ENCODE results near the gene UBQLN4.

Gene UBQLN4

DNA sequence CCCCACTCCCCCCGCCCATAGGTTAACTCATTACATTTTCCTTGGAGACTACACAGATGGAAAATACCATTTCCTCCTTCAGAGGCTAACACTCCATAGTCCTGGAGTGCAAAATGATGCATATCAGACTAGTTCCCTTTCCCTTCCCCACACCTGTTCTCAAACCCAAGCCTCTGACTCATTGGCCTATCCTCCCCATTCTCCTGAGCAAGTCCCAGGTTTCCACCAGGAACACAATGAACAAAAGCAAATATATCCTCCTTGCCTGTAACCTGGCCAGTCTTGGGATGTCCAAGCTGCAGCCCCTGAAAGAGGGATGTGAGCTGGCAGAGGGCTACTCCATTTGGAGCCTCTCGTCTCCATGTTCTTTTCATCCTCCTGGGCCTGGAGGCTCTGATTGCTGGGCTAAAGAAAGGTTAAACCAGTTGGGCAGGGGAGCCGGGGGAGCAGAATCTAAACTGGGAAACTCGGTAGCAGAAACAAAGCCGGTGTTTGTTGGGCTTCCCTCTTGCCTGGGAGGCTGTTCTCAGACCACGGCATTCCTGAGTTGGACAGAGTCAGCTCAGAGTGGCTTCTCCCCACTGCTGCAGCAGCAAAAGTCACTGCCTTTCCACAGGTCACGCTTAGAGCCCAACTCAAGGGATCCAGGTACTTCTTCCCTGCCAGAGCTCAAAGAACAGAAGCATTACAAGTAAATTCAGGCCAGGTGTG, 46.8 kb downstream of the UBQLN4 start:
- no peak for FAIRE-seq

- FAIRE-seq, result no peak
Measured at GRCh38 chr1:156004843-156005584, 48.6 kb downstream of the UBQLN4 start.

- FAIRE-seq, result no peak
Measured at GRCh38 chr1:156003923-156004188, 49.7 kb downstream of the UBQLN4 start.

DNA sequence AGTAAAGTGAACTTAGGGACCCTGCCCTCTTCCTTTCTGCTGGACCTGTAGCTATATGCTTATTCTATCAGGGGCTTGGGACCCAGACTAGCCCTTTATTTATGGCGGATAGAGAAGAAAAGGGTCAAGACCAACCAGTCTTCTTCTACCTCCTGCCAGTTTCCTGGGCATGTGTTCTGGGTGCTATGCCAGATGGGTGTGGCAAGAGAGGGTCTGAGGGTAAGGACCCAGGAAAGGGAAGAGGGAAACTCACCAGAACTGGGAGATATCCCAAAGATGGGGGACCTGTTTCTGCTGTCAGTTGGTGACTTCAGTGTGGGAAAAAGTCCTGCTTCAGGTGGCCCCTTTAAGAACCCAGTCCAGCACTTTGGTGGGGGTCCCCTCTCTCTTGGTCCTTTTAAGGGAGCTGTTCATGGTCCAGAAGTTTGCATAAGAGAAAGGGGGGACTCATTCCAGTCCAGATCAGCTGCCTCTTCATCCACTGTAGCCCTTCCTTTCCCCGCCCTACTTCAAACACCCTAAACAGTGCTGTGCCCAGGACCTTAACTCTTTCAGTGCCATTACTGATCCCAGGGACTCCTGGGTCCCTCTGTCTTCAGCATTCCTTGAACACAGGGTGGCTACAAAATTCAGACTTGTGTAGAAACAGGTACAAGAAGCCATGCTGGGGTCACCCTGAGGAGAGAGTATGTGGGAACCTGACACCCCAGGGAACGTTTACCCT, 51.2 kb downstream of the UBQLN4 start:
- no peak for FAIRE-seq

- no peak for FAIRE-seq
Measured at GRCh38 chr1:156001662-156002171, 51.9 kb downstream of the UBQLN4 start.

DNA sequence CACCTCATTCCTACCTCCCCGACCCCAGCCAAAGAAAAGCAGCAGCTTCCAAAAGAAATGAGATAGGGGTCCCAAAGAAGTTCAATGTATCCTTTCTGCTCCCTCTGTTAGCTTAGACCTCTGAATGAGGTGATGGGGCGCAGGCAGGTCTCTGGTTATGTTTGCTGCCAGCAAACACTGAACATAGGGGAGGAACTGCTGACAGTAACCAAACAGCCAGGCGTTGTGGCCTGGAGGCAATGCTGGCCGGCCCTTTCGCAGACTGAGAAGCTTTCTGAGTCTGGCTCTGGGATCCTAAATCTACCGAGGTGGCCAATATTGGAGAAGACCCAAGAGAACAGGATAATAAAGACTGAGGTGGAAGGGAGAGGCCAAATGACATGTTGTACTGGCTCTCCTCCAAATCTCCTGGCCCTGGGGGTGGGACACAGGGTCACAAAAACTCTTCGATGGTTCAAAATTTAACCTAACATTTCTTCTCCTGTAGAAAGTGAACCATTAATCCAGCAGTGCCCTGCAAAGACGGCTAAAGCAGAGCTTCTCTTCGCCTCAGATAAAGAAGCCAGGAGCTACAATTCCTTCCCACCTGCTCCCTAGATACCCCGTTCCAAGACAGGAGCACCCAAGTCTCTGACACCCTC, 52.5 kb downstream of the UBQLN4 start:
- FAIRE-seq, result no peak

GRCh38 chr1:155999964-156000363, 53.6 kb downstream of the UBQLN4 start:
- FAIRE-seq, result no peak

DNA sequence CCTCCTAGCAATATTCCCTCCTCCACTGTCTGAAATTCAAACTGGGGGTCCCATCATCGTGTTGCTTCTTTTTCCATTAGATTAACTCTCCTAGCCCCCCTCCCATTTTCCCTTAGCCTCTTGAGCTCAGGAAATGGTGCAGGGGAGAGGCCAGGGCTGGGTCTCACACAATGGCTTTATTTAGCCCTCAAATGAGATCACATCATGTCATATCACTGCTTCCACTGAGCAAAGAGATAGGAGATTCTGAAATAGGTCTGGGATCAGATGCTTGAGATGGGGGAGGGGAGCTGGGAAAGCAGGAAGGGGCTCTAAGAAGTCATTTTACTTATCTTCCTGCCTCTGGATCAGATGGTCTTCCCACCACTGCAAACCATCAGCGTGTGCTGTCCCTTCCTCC, 57.4 kb downstream of the UBQLN4 start:
- no peak for FAIRE-seq

DNA sequence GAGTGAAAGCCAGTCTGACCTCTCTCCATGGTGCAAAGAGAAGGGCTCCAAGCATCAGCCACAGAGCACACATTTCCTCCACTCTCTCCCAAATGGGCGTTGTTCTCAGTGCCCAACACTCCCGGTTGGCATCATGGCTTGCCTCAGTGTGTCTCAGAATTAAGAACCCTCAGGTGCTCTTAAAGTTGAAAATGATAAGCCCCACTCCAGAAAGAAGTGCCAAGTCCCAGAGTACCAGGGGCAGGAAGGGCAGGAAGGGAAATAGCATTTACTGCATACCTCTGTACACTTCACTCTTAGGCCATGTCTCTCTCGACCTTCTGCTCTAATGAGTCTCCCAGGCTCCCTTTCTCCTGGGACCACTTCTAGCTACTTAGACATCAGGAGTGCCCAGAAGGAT, 60.0 kb downstream of the UBQLN4 start:
- no peak for FAIRE-seq

DNA sequence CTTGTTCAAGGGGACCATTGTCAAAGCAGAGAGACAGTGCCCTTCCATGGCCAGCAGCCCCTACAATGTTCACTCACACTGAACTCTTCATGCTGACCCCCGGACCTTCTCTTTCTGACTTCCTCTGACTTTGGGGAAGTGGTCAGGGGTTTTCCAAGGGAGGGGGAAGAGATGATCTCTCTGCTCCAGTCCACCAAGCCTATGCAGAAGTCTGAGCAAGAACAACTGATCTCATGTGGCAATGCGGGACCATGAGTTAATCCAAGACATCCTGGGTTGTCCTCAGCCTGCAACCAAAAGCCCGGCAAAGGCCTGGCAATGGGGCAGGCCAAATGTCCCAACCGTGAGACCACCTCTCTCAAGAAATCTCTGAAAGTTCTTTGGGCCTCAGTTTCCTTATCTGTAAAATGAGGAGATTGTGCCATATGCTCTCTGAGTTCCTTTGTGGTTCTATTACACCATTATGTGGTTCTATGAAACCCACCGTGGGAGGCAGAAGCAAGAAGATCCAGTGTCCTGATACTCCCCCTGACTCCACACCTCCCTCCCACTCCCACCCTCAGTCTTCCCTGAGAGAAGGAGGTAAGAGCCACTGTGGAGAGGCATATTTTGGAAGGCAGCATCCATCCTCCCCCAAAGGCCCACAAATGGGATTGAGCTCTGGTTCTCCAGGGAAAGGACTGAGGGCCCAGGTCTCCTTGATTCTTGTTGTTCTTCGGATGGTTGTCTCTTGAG, 63.4 kb downstream of the UBQLN4 start:
- FAIRE-seq, result no peak

DNA sequence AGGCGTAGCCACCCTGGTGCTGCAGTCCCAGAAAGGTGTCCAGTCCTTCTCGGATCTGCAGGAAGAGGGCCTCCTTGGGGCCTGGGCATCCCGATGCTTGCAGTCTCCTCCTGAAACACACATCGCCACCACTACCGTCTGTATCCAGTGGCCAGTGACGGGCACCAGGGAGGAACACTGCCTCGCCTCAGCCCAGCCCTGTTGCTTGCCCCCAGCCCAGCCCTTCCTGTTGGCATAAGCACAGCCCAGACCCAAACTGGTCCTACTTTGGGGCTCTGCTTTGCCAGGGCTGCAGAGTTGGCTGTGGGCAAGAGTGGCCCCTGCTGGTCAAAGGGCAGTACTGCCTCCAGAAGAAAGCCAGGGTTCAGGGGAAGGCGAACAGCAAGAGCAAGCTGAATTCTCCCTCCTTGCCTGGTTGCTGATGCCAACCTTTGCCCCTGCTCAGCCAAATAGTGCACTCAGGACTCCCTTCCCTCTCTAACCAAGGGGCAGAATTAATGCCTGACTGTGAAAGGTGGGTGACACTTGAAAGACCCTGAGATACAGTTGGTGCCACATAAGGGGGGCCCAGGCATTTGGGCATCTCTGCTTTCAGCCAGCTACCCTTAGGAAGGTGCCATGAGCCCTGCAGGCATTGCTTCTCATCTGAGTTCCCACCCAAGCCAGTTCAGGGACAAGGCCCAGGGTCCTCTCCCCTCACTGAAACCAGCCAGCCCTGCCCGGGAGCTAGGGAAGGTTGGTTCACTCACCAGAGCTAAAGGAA, 64.2 kb downstream of the UBQLN4 start:
- FAIRE-seq, result no peak
